ENCODE results near the gene SVEP1.

Gene SVEP1

GRCh38 chr9:110351009-110351467, 228.5 kb downstream of the SVEP1 start:
- H3F3A ChIP-seq (ENCODE audit: control insufficient read depth, insufficient read depth), result no peaks in the 10 kb centered on the region
- H3K79me2 ChIP-seq (ENCODE audit: control insufficient read depth, low read length), result no peaks in the 10 kb centered on the region
- H3K27ac ChIP-seq (ENCODE audit: low read depth, low read length), result no peak overlapping the region
- TF ChIP-seq CTCF (IDR thresholded peaks at IDR 0.05; ENCODE audit: low read depth, low read length, poor library complexity, severe bottlenecking) (no peak), EZH2phosphoT487 (IDR thresholded peaks at IDR 0.05; ENCODE audit: borderline replicate concordance, low read length) (no peak)
- no peak overlapping the region for H3K4me2 ChIP-seq (ENCODE audit: low read length)
- H3K36me3 ChIP-seq (ENCODE audit: control insufficient read depth, low read length), result no peaks in the 10 kb centered on the region
- no peaks in the 10 kb centered on the region for H3K4me1 ChIP-seq (ENCODE audit: control insufficient read depth, low read length)
- no peaks in the 10 kb centered on the region for H3K9me3 ChIP-seq (ENCODE audit: control insufficient read depth, insufficient read depth, low read length)
- no peaks in the 10 kb centered on the region for H4K20me1 ChIP-seq (ENCODE audit: control insufficient read depth, insufficient read depth, low read depth, low read length)
- H3K9me2 ChIP-seq (replicated peaks; ENCODE audit: control insufficient read depth, low read length), result no peaks in the 10 kb centered on the region
- no peak overlapping the region for H3K4me3 ChIP-seq (ENCODE audit: low read length)
- no peaks in the 10 kb centered on the region for H3K27me3 ChIP-seq (ENCODE audit: control insufficient read depth, low read length)

- Histone ChIP-seq H3K4me3 (ENCODE audit: low read length) (no peak overlapping the region), H3K9me3 (ENCODE audit: control insufficient read depth, insufficient read depth, low read length) (no peaks in the 10 kb centered on the region), H3K36me3 (ENCODE audit: control insufficient read depth, low read length) (no peaks in the 10 kb centered on the region), H3K4me1 (ENCODE audit: control insufficient read depth, low read length) (no peaks in the 10 kb centered on the region), H3K27me3 (ENCODE audit: control insufficient read depth, low read length) (no peaks in the 10 kb centered on the region), H3K9me2 (replicated peaks; ENCODE audit: control insufficient read depth, low read length) (no peaks in the 10 kb centered on the region), H3K79me2 (ENCODE audit: control insufficient read depth, low read length) (no peaks in the 10 kb centered on the region), H4K20me1 (ENCODE audit: control insufficient read depth, insufficient read depth, low read depth, low read length) (no peaks in the 10 kb centered on the region), H3K4me2 (ENCODE audit: low read length) (no peak overlapping the region), H3F3A (ENCODE audit: control insufficient read depth, insufficient read depth) (no peaks in the 10 kb centered on the region), H3K27ac (ENCODE audit: low read depth, low read length) (no peak overlapping the region)
- no peak for TF ChIP-seq CTCF (IDR thresholded peaks at IDR 0.05; ENCODE audit: low read depth, low read length, poor library complexity, severe bottlenecking)
- no peak for TF ChIP-seq EZH2phosphoT487 (IDR thresholded peaks at IDR 0.05; ENCODE audit: borderline replicate concordance, low read length)
These were observed 233.2 kb downstream of the SVEP1 start for GRCh38 chr9:110346325-110346724.

GRCh38 chr9:110344821-110345220, 234.7 kb downstream of the SVEP1 start:
- H3K9me3 ChIP-seq (ENCODE audit: control insufficient read depth, insufficient read depth, low read length), result no peaks in the 10 kb centered on the region
- no peaks in the 10 kb centered on the region for H4K20me1 ChIP-seq (ENCODE audit: control insufficient read depth, insufficient read depth, low read depth, low read length)
- H3K4me2 ChIP-seq (ENCODE audit: low read length), result no peak overlapping the region
- H3F3A ChIP-seq (ENCODE audit: control insufficient read depth, insufficient read depth), result no peaks in the 10 kb centered on the region
- no peak overlapping the region for H3K4me3 ChIP-seq (ENCODE audit: low read length)
- no peaks in the 10 kb centered on the region for H3K79me2 ChIP-seq (ENCODE audit: control insufficient read depth, low read length)
- no peaks in the 10 kb centered on the region for H3K9me2 ChIP-seq (replicated peaks; ENCODE audit: control insufficient read depth, low read length)
- no peaks in the 10 kb centered on the region for H3K27me3 ChIP-seq (ENCODE audit: control insufficient read depth, low read length)
- no peaks in the 10 kb centered on the region for H3K4me1 ChIP-seq (ENCODE audit: control insufficient read depth, low read length)
- H3K27ac ChIP-seq (ENCODE audit: low read depth, low read length), result no peak overlapping the region
- TF ChIP-seq CTCF (IDR thresholded peaks at IDR 0.05; ENCODE audit: low read depth, low read length, poor library complexity, severe bottlenecking), result no peak
- TF ChIP-seq EZH2phosphoT487 (IDR thresholded peaks at IDR 0.05; ENCODE audit: borderline replicate concordance, low read length), result no peak
- no peaks in the 10 kb centered on the region for H3K36me3 ChIP-seq (ENCODE audit: control insufficient read depth, low read length)

Data from DOHH2 (cell line).